ENCODE measurements around the gene GDPD3.
A peak's percentile ranks its signal among the peaks of the same experiment; 100 is the strongest.

The GDPD3 gene

DNA sequence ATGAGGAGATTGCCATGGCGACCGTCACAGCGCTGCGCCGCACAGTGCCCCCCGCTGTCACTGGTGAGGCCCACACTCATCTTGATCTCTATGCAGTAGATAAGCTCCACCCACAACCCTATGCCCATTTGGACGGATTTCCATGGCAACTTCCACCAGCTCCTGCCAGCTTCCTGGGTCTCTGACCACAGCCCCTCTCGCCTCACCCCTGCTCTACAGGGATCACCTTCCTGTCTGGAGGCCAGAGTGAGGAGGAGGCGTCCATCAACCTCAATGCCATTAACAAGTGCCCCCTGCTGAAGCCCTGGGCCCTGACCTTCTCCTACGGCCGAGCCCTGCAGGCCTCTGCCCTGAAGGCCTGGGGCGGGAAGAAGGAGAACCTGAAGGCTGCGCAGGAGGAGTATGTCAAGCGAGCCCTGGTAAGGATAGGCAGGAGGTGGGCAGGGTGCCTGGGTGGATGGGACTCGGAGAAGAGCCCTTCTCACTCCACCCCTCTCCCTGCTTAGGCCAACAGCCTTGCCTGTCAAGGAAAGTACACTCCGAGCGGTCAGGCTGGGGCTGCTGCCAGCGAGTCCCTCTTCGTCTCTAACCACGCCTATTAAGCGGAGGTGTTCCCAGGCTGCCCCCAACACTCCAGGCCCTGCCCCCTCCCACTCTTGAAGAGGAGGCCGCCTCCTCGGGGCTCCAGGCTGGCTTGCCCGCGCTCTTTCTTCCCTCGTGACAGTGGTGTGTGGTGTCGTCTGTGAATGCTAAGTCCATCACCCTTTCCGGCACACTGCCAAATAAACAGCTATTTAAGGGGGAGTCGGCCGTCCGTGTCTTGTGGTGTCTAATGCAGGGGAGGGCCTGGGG lies 43.5 kb downstream of the GDPD3 start:
- H3K27me3 ChIP-seq: no peaks in the 10 kb centered on the region
- no peaks in the 10 kb centered on the region for H3K9me3 ChIP-seq
- H3K36me3 ChIP-seq: peaks cover 73% of the 10 kb centered on the region
- H3K4me1 ChIP-seq: no peaks in the 10 kb centered on the region
- no peak overlapping the region for H3K4me3 ChIP-seq (ENCODE audit: low read depth, low read length)
- no peak for TF ChIP-seq CTCF (IDR thresholded peaks at IDR 0.05; ENCODE audit: low read depth, low read length)
- DNase-seq: peak; percentile 21

DNA sequence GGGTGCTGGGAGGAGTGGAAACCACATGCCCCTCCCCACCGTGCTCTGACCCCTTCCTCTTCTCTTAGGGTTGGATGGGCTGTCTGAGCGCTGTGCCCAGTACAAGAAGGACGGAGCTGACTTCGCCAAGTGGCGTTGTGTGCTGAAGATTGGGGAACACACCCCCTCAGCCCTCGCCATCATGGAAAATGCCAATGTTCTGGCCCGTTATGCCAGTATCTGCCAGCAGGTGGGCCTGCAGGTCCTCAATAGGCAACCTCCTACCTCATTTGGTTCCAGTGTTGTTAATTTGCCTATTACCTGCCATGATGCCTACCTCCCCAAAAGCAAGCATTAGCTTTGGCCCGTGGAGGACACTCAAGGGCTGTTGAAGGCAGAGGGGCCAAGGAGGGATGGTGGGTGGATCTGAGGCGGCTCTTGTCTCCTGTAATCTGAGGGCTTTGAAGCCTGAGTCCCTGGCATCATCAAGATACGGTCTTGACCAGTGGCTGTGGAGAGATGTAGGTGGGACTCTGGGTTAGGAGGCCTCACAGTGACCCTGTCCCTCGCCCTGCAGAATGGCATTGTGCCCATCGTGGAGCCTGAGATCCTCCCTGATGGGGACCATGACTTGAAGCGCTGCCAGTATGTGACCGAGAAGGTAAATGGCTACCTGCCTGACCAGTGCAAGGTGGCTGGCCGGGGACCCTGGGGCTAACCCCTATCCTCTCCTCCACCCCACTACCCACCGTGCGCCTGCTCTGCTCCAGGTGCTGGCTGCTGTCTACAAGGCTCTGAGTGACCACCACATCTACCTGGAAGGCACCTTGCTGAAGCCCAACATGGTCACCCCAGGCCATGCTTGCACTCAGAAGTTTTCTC lies 44.4 kb downstream of the GDPD3 start:
- Histone ChIP-seq H3K27me3 (no peaks in the 10 kb centered on the region), H3K36me3 (peaks cover 73% of the 10 kb centered on the region), H3K4me1 (no peaks in the 10 kb centered on the region), H3K9me3 (no peaks in the 10 kb centered on the region), H3K4me3 (ENCODE audit: low read depth, low read length) (0 out of 2 replicates have a peak overlapping the region, but pooled peaks have one; percentile 8)
- peak; percentile 55 for DNase-seq
- peak; percentile 64 for TF ChIP-seq CTCF (IDR thresholded peaks at IDR 0.05; ENCODE audit: low read depth, low read length)

DNA sequence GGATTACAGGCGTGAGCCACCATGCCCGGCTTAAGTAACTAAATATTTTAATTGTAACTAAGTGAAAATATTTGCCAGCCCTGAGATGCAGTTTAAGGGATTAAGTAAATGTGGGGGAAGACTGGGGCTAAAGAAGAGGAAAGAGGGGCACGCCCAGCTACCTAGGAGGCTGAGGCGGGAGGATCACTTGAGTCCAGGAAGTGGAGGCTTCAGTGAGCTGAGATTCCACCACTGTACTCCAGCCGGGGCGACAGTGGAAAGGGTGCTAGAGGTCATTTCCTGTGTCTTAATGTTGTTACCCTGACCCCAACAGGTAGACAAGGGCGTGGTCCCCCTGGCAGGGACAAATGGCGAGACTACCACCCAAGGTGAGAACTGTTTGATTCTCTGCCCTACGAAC lies 45.0 kb downstream of the GDPD3 start:
- peaks cover 73% of the 10 kb centered on the region for H3K36me3 ChIP-seq
- no peaks in the 10 kb centered on the region for H3K9me3 ChIP-seq
- peaks cover 5% of the 10 kb centered on the region; the same call in 1 of the 2 replicates for H3K4me1 ChIP-seq
- H3K4me3 ChIP-seq (ENCODE audit: low read depth, low read length): no peak overlapping the region
- H3K27me3 ChIP-seq: no peaks in the 10 kb centered on the region
- no peak for DNase-seq
- no peak for TF ChIP-seq CTCF (IDR thresholded peaks at IDR 0.05; ENCODE audit: low read depth, low read length)

DNA sequence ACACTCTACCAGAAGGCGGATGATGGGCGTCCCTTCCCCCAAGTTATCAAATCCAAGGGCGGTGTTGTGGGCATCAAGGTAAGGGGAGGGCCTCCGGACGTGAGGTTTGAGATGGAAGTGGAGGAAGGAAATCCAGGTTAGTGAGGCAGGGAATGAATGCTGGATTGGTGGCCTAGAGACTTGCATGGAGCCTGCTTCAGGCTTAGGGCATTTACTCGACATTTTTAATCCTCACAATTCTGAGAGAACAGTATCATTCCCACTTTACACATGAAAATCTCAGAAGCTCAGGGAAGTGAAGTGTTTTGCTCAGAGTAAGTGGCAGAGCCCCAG lies 45.8 kb downstream of the GDPD3 start:
- Histone ChIP-seq H3K27me3 (no peaks in the 10 kb centered on the region), H3K4me3 (ENCODE audit: low read depth, low read length) (peak overlapping the region; percentile 85), H3K36me3 (peaks cover 69% of the 10 kb centered on the region), H3K4me1 (peaks cover 5% of the 10 kb centered on the region; the same call in 1 of the 2 replicates), H3K9me3 (no peaks in the 10 kb centered on the region)
- no peak for DNase-seq
- TF ChIP-seq CTCF (IDR thresholded peaks at IDR 0.05; ENCODE audit: low read depth, low read length): no peak

- Histone ChIP-seq H3K27me3 (no peaks in the 10 kb centered on the region), H3K4me3 (ENCODE audit: low read depth, low read length) (peak overlapping the region; percentile 85), H3K4me1 (peaks cover 5% of the 10 kb centered on the region; the same call in 1 of the 2 replicates), H3K36me3 (peaks cover 63% of the 10 kb centered on the region), H3K9me3 (no peaks in the 10 kb centered on the region)
- no peak for TF ChIP-seq CTCF (IDR thresholded peaks at IDR 0.05; ENCODE audit: low read depth, low read length)
- peak; percentile 26 for DNase-seq
These were observed 46.4 kb downstream of the GDPD3 start for GRCh38 chr16:30066761-30067583.
